GM12872 (cell line): ENCODE results near the gene NFIC.

Experiments used
- TF ChIP-seq, protein P1 (sequence below): IDR thresholded peaks from 3 replicates; pipeline ENCODE4 v1.5.1; 2011; ENCODE audit warnings: low read depth, mild to moderate bottlenecking, low read length, moderate library complexity; ENCODE audit not compliant: insufficient read depth

Gene NFIC

DNA sequence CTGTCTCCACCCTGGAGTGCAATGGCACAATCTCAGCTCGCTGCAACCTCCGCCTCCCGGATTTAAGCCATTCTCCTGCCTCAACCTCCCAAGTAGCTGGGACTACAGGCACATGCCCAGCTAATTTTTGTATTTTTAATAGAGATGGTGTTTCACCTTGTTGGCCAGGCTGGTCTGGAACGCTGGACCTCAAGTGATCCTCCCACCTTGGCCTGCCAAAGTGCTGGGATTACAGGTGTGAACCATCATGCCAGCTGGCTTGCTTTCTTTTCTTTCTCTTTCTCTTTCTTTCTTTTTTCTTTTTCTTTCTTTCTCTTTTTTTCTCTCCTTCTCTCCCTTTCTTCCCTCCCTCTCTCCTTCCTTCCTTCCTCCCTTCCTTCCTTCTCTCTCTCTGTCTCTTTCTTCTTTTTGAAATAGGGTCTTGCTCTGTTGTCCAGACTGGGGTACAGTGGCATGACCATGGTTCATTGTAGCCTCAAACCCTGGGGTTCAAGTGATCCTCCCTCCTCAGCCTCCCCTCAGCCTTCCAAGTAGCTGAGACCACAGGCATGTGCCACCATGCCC, 33.3 kb upstream of the NFIC start:
- TF ChIP-seq, protein P1, sequence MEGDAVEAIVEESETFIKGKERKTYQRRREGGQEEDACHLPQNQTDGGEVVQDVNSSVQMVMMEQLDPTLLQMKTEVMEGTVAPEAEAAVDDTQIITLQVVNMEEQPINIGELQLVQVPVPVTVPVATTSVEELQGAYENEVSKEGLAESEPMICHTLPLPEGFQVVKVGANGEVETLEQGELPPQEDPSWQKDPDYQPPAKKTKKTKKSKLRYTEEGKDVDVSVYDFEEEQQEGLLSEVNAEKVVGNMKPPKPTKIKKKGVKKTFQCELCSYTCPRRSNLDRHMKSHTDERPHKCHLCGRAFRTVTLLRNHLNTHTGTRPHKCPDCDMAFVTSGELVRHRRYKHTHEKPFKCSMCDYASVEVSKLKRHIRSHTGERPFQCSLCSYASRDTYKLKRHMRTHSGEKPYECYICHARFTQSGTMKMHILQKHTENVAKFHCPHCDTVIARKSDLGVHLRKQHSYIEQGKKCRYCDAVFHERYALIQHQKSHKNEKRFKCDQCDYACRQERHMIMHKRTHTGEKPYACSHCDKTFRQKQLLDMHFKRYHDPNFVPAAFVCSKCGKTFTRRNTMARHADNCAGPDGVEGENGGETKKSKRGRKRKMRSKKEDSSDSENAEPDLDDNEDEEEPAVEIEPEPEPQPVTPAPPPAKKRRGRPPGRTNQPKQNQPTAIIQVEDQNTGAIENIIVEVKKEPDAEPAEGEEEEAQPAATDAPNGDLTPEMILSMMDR, result no peak

GRCh38 chr19:3333662-3334061, 32.7 kb upstream of the NFIC start:
- TF ChIP-seq, protein P1, result no peak

- TF ChIP-seq, protein P1, result no peak
Observed at GRCh38 chr19:3335431-3336350, 30.7 kb upstream of the NFIC start.

- TF ChIP-seq, protein P1, result no peak
Observed at GRCh38 chr19:3336351-3336679, 30.1 kb upstream of the NFIC start.

GRCh38 chr19:3336680-3337523, 29.5 kb upstream of the NFIC start:
- TF ChIP-seq, protein P1, result no peak

DNA sequence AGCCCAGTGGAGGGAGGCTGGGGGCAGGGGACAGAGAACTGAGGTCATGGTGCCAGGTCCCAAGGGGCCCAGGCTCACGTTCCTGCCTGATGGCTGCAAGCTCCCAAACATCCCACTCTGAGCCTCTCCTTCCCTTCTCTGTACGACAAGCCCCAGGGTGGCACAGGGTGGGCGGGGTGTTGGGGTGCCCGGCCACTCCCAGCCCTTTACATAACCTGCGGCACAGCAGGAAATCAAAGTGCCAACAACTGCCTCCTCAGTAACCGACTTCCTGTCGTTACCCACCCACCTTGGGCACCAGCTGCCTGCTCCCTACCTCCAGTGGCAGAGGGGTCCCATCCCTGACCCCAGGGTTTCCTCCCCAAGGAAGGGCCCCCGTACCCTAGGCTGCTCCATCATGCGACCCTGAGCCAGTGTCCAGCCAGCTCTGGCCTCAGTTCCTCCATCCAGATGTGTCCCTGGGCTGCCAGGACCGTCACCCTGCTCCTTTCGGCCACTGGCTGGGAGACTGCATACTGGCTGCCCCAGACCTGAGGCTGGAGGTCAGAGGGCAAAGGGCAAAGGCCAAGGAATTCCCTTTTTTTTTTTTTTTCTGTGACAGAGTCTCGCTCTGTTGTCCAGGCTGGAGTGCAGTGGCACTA, 27.7 kb upstream of the NFIC start:
- TF ChIP-seq, protein P1, result no peak

DNA sequence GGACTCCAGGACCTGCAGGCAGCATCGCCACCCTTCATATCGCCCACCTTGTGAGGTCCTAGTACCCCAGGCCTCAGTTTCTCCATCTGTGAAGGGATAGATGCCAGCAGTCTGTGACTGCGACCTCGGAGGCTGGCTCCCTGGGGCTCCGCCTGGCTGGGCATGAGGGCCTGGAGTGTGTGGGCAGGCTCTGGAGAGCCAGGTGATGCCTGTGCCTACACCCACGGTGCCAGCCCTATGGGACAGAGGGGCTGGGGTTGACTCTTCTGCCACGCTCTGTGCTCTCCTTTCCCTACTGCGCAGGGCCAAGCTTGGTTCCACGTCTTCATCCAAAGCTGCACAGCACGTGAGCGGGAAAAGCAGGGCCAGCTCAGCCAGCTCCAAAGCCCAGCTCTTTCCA, 26.0 kb upstream of the NFIC start:
- TF ChIP-seq, protein P1, result no peak
